GM18868 (cell line): ENCODE data around the gene PPID.
"Not testable (repeated sequence)": the region's sequence is repeated elsewhere in the genome, so short reads cannot be mapped to it uniquely, and the experiment has no call there.

ENCODE experiments used
- ATAC-seq: cut with Tn5 transposase; IDR thresholded peaks from one replicate; pipeline ENCODE4 v1.9.1; 2021; ENCODE audit warnings: mild to moderate bottlenecking, moderate library complexity; ENCODE audit not compliant: unreplicated experiment

PPID gene

GRCh38 chr4:158722917-158723793 lies at the start of gene PPID:
Gene PPID (minus strand): TSS chr4:158723396. CDS start chr4:158723288, 108 bp downstream.
- ATAC-seq = peak; percentile 98

DNA sequence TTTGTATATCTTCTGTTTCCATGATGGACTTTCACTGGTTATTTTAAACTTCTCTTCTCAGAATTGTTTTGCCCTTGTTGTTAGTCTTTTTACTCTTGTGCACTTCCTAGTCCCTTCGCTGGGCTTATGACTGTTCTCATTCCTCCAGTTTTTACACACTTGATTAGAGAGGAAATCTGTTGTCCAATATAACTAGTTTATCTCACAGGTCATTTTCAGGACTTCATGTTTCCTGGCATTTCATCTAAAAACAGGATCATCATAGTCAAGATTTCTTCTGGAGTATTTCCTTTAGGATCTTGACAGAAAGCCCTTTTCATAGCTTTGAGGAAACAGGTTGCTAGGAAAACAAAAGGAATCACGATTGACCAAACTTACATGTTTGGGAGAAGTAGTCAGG lies 48.6 kb upstream of the PPID start:
- ATAC-seq = no peak

GRCh38 chr4:158770671-158771070 lies 47.5 kb upstream of the PPID start:
- ATAC-seq = no peak

DNA sequence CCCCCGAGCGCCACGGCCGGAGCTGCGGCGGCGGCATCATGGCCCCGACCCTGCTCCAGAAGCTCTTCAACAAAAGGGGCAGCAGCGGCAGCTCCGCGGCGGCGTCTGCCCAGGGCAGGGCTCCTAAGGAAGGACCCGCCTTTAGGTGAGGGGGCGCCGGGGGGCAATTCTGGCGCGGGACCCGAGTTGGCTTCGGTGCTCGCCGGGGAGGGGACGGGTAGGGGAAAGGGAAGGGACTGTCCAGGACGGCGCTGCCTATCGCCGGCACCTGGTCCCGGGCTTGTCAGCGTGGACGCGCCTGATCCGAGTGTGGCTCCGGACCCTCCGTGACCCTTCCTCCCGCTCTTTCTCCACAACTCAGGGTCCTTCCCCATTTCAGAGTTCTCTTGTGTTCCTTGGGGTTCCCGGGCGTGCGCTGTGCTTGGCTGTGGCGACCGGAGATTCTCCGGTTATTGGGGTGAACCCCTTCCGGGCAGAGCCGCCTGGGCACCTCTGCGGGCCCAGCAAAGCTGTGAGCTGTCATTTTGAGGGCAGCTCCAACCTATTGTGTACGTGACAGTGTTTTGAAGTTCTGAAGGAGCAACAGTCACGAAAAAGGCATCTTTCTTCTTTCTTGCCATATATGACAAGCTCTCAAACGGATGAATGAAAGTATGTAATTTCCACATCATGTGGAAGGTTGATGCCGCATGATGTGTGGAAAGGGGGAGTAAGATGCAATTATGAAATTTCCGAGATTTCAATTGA lies 46.2 kb upstream of the PPID start:
- peak; percentile 31 for ATAC-seq

DNA sequence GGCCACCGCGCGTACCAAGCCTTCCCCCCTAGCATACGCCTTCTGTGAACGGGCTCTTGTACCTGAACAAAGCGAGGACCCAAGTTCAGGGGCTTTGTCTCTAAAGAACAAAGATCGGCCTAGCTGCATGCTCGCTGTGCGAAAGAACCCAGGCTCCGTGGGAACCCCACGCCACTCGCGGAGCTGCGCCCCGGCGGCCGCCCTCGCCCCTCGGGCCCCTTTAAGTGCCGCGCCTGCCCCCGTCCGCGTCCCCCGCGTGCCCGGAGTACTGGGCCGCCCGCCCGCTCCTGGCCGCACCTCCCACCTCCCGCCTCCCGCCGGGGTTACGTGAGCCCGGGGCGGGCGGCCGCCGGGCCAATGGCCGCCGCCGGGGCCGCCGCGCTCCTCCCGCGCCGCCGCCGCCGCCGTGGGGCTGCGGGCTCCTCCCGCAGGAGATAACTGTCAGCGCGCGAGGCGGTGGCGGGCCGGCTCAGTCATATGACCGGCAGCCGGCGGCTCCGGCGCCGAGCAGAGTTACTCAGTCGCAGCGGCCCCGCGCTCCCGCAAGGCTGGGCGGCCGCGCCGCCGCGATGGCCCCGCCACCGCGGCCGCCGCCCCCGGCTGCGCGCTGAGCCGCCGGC lies 45.5 kb upstream of the PPID start, which contains the start of gene FNIP2:
FNIP2 (plus strand) TSS at position 472 of the 620 bp plus-strand sequence. CDS start 187 bp downstream, outside the sequence.
- ATAC-seq = peak; percentile 82

GRCh38 chr4:158767451-158767850 lies 44.3 kb upstream of the PPID start:
- no peak for ATAC-seq

DNA sequence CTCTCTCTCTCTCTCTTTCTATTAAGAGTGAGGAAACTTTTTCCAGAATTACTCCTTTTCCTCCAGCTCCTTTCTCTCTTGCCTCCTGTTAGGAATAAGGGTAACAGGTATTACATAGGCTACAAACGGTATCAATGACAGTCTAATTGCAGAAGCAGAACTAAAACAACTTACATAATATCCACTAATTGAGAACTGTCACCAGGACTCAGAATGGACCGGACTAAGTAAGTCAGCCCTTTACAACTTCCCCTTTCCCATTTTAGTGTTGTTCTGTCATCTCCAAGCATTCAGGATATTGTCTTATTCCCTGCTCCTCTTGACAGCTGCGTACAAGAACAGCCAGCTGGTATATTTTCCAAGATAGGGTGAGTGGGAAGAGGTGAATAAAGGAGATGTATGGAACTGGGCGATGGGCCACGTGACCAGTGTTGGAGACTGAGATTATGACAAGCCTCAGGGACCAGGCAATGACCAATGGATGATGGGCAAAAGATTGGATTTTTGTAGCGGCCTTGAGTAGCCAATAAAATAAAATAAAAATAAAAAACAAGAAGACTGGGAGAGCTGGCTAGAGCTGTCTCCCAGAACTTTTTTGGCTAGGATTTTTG lies 43.3 kb upstream of the PPID start:
- ATAC-seq = no peak

- no peak for ATAC-seq
Observed at GRCh38 chr4:158763462-158763861, 40.3 kb upstream of the PPID start.

DNA sequence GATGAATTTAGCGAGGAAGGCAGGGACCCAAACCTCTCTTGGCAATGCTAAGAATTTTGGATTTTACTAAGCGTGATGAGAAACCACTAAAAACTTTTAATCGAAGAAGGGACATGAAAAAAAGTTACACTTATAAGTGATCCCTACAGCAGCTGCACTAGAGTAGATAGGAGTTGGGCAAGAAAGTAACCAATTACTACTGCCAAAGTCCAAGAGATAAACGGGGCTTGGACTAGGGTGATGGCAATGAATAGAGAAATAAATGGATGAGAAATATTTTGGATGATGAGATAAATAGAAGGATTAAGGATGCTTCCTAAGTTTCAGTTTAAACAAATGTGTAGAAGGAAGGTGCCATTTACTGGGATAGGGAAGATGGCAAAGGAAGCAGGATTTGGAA lies 39.4 kb upstream of the PPID start:
- no peak for ATAC-seq

DNA sequence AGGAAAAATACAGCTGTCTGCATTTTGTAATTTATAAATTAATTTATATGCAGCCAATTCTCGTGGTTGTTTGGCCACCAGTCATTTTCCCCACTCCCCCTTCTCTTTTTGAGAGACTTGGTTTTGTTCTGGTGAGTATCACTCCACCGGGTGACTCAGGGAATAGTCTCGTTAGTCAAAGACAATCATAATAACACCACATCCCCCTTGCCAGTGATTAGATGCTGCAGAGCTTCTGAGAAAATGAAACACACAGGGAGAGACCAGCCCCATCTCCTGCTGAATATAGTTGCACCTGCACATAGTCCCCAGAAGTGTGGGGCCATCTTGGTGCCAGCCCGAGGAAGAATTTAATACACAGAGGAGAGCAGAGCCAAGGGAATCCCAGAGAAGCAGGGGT lies 37.7 kb upstream of the PPID start:
- no peak for ATAC-seq

DNA sequence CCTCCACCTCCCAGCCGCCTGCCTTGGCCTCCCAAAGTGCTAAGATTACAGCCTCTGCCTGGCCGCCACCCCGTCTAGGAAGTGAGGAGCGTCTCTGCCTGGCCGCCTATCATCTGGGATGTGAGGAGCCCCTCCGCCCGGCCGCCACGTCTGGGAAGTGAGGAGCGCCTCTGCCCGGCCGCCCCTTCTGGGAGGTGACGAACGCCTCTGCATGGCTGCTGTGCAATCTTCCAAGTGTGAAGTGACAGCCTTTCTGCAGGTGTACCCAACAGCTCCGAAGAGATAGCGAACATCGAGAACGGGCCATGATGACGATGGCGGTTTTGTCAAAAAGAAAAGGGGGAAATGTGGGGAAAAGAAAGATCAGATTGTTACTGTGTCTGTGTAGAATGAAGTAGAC lies 36.3 kb upstream of the PPID start:
- not testable (repeated sequence) for ATAC-seq

- ATAC-seq = no peak
Observed at GRCh38 chr4:158758703-158759102, 35.5 kb upstream of the PPID start.

DNA sequence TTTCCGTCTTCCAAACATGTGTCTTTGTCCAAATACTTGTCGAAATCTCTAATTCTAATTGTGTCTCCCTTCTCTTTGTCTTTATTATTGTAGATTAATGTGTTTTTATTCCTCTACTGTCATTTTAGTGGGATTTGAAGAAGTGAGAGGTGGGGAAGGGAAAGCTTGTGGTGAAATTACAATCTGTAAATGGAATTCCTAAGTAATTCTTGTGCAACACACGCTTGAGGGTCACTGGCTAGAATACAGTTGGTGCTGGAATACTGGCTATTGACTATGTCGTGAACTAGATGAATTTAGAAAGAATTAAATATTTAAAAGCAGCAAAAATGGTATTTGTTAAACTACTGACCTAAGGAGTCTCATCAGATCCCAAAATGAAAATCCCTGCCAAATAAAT lies 34.9 kb upstream of the PPID start:
- no peak for ATAC-seq

GRCh38 chr4:158756588-158756987 lies 33.4 kb upstream of the PPID start:
- no peak for ATAC-seq

DNA sequence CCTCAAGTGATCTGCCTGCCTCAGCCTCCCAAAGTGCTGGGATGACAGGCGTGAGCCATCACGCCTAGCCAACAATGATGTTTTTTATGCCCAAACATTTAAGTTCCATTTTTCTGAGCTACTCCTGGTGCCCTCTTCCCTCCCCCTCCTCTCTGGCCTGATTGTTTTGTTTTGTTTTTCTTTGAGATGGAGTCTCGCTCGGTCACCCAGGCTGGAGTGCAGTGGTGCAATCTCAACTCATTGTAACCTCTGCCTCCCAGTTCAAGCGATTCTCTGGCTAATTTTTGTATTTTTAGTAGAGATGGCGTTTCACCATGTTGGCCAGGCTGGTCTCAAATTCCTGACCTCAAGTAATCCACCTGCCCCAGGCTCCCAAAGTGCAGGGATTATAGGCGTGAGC lies 32.6 kb upstream of the PPID start:
- not testable (repeated sequence) for ATAC-seq

GRCh38 chr4:158754385-158755180 lies 31.4 kb upstream of the PPID start:
- no peak for ATAC-seq

GRCh38 chr4:158750379-158750778 lies 27.2 kb upstream of the PPID start:
- ATAC-seq = no peak

DNA sequence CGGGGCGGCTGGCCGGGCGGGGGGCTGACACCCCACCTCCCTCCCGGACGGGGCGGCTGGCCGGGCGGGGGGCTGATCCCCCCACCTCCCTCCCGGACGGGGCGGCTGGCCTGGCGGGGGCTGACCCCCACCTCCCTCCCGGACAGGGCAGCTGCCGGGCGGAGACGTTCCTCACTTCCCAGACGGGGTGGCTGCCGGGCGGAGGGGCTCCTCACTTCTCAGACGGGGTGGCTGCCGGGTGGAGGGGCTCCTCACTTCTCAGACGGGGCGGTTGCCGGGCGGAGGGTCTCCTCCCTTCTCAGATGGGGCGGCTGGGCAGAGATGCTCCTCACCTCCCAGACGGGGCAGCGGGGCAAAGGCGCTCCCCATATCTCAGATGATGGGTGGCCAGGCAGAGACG lies 23.3 kb upstream of the PPID start:
- not testable (repeated sequence) for ATAC-seq

DNA sequence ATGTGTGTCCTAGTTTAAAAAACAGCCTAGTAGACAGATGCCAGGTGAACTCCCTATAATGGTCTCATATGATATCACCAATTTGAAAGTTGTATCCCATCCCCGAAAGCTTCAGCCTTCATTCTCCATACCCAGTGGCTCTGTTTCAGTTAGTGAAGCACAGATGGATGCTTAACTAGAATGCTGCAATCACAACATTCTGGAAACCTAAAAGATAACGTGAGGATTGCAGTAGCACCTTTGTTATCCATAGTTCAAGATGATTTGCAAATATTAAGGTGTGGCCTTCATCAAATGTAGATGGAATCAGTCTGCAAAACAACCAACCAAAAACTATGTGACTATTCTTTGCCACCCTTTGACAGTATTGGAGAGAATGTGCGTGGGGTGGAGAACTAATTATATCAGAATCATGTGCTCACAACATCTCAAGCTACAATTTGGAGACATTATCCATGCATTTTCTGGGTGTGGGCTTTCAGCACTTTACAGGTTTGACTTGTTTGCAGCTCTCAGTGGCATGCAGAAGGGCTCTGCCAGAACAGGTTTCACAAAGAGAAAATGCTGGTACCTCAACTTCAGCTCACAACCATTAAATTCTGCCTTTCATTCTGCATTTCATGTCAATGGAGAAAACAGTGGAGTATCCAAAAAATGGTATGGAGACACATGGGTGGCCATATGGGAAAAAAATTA lies 18.3 kb upstream of the PPID start:
- ATAC-seq = no peak

GRCh38 chr4:158739600-158739999 lies 16.4 kb upstream of the PPID start:
- ATAC-seq = no peak
